GM20000 (cell line): ENCODE measurements around the gene MYL6B.

ENCODE experiments used
- DNase-seq: peaks from one replicate; pipeline ENCODE4 v3.0.0; 2012; ENCODE audit warnings: low spot score
- CTCF ChIP-seq: IDR thresholded peaks from 2 replicates; pipeline ENCODE4 v1.5.1; 2012; ENCODE audit warnings: mild to moderate bottlenecking, control low read depth; ENCODE audit errors: extremely low read depth, missing control alignments

Gene MYL6B

GRCh38 chr12:56202838-56203237 lies 50.5 kb downstream of the MYL6B start:
- no peak for DNase-seq
- TF ChIP-seq CTCF = no peak

- no peak for DNase-seq
- no peak for TF ChIP-seq CTCF
Observed at GRCh38 chr12:56204275-56204674, 51.9 kb downstream of the MYL6B start.

GRCh38 chr12:56205445-56205844 lies 53.1 kb downstream of the MYL6B start:
- no peak for TF ChIP-seq CTCF
- no peak for DNase-seq

GRCh38 chr12:56206452-56207166 lies 54.2 kb downstream of the MYL6B start:
- peak; percentile 56 for TF ChIP-seq CTCF
- no peak for DNase-seq
